GM12878 (cell line): Measurements from ENCODE around the gene SPINK14. TPM values are rescaled to one million over a fixed set of nuclear protein-coding genes. Genes with fewer than 3 reads are reported as not detected.

Source experiments
- ATAC-seq: fragments of 200-7000 bp; cut with Tn5 transposase; 3 replicates; pipeline ENCODE4 v1.9.1; 2020; ENCODE audit warnings: mild to moderate bottlenecking, moderate library complexity
- BruUV-seq: library from RNA; stranded (reverse); fragments of 400-500 nt; replicated peaks from 2 replicates; lab custom pipeline; 2021; lab: Mats Ljungman, UMichigan
- CTCF ChIA-PET: fragments of 300-600 bp; sonication (Branson Sonifier 250); formaldehyde crosslinking; extraction: SDS; loops from one replicate; lab custom pipeline; 2021; ENCODE audit warnings: inconsistent platforms; lab: Yijun Ruan, JAX
- POLR2A ChIA-PET: fragments of 350-600 bp; formaldehyde crosslinking; extraction: SDS; loops from one replicate; lab custom pipeline; 2021; ENCODE audit warnings: inconsistent platforms; lab: Charles Lee
- RAD21 ChIA-PET: fragments of 300-600 bp; sonication (Branson Sonifier 250); formaldehyde crosslinking; loops from one replicate; lab custom pipeline; 2023; ENCODE audit warnings: antibody characterized with exemption; ENCODE audit not compliant: unreplicated experiment; lab: Charles Lee
- SMC1A ChIA-PET: fragments of 300-600 bp; sonication (Branson Sonifier 250); formaldehyde crosslinking; loops from one replicate; lab custom pipeline; 2023; ENCODE audit not compliant: unreplicated experiment, uncharacterized antibody; lab: Charles Lee
- DNase-seq: peaks from one replicate; pipeline ENCODE4 v3.0.0-alpha.2; 2011; ENCODE audit warnings: low read depth, low spot score
- FAIRE-seq: peaks from 3 replicates; lab custom pipeline; 2011; peaks lifted over from hg19 to GRCh38; lab: Jason Lieb, UNC
- H2AFZ ChIP-seq: 2 replicates; pipeline ENCODE4 v1.6.0; 2011; ENCODE audit warnings: low read depth, low read length, control low read depth; ENCODE audit not compliant: control insufficient read depth
- H3K27ac ChIP-seq: 2 replicates; pipeline ENCODE4 v1.5.1; 2011; ENCODE audit warnings: control low read depth; ENCODE audit not compliant: control insufficient read depth, insufficient read depth
- H3K27me3 ChIP-seq, 2 experiments: replicated peaks in 1 of 2; 2 replicates each; pipeline versions ENCODE4 v1.6.0 to v1.6.1; 2011; ENCODE audit warnings: low read length in 1 of 2; ENCODE audit not compliant: control insufficient read depth in 2 of 2, insufficient read depth in 2 of 2
- H3K36me3 ChIP-seq, 2 experiments: 2 replicates each; pipeline ENCODE4 v1.5.1; 2011; ENCODE audit warnings: low read length in 1 of 2; ENCODE audit not compliant: control insufficient read depth in 2 of 2, insufficient read depth in 2 of 2
- H3K4me1 ChIP-seq: 2 replicates; pipeline ENCODE4 v1.6.1; 2011; ENCODE audit warnings: mild to moderate bottlenecking, low read length, moderate library complexity, mixed read lengths; ENCODE audit not compliant: control insufficient read depth, insufficient read depth
- H3K4me2 ChIP-seq: 2 replicates; pipeline ENCODE4 v1.6.0; 2011; ENCODE audit warnings: control low read depth; ENCODE audit not compliant: control insufficient read depth, insufficient read depth
- H3K4me3 ChIP-seq: fragments of 200-600 bp; sonication (generic); 2 replicates; pipeline ENCODE4 v1.5.1; 2016
- H3K79me2 ChIP-seq: 2 replicates; pipeline ENCODE4 v1.6.0; 2011; ENCODE audit warnings: low read length; ENCODE audit not compliant: control insufficient read depth, insufficient read depth
- H3K9ac ChIP-seq: 2 replicates; pipeline ENCODE4 v1.8.0; 2011; ENCODE audit warnings: low read length, control low read depth, mixed read lengths; ENCODE audit not compliant: control insufficient read depth, insufficient read depth
- H3K9me3 ChIP-seq: replicated peaks from 3 replicates; pipeline ENCODE4 v1.5.1; 2011; ENCODE audit warnings: mild to moderate bottlenecking, low read length; ENCODE audit not compliant: control insufficient read depth, insufficient read depth
- H4K20me1 ChIP-seq: 2 replicates; pipeline ENCODE4 v1.6.0; 2011; ENCODE audit not compliant: control insufficient read depth, insufficient read depth
- CREB1 ChIP-seq: IDR thresholded peaks from 2 replicates; pipeline ENCODE4 v1.6.1; 2012; ENCODE audit warnings: low read depth, mild to moderate bottlenecking, inconsistent platforms
- EZH2 ChIP-seq: IDR thresholded peaks from 2 replicates; pipeline ENCODE4 v1.6.1; 2012; ENCODE audit warnings: low read depth, mild to moderate bottlenecking, control low read depth, inconsistent platforms, low read length, borderline replicate concordance; ENCODE audit not compliant: control insufficient read depth
- IKZF1 ChIP-seq: fragments of 450-650 bp; conservative IDR thresholded peaks from 2 replicates; pipeline ENCODE4 v1.6.1; 2017; ENCODE audit warnings: antibody characterized with exemption, mild to moderate bottlenecking
- JUNB ChIP-seq: IDR thresholded peaks from 2 replicates; pipeline ENCODE4 v1.6.1; 2016; ENCODE audit warnings: antibody characterized with exemption, mild to moderate bottlenecking
- MXI1 ChIP-seq: fragments of 150-350 bp; IDR thresholded peaks from 2 replicates; pipeline ENCODE4 v1.6.1; 2011; ENCODE audit warnings: low read depth, mild to moderate bottlenecking, inconsistent platforms, low read length, improper control_type of control experiment
- MYB ChIP-seq: fragments of 150-350 bp; IDR thresholded peaks from 2 replicates; pipeline ENCODE4 v1.6.1; 2014; ENCODE audit warnings: mild to moderate bottlenecking, low read depth, low read length, borderline replicate concordance
- NFYB ChIP-seq: IDR thresholded peaks from 2 replicates; pipeline ENCODE4 v1.6.1; 2011; ENCODE audit warnings: low read depth, mild to moderate bottlenecking, low read length, improper control_type of control experiment, moderate library complexity; ENCODE audit not compliant: insufficient read depth
- PAX5 ChIP-seq: IDR thresholded peaks from 2 replicates; pipeline ENCODE4 v1.6.1; 2011; ENCODE audit warnings: low read depth, low read length, borderline replicate concordance
- SREBF2 ChIP-seq: IDR thresholded peaks from 2 replicates; pipeline ENCODE4 v1.6.1; 2012; ENCODE audit warnings: mild to moderate bottlenecking, low read length
- TCF12 ChIP-seq: IDR thresholded peaks from 2 replicates; pipeline ENCODE4 v1.6.1; 2011; ENCODE audit warnings: low read depth, mild to moderate bottlenecking, low read length
- WRNIP1 ChIP-seq: IDR thresholded peaks from 2 replicates; pipeline ENCODE4 v1.6.1; 2011; ENCODE audit warnings: low read depth, low read length, improper control_type of control experiment, borderline replicate concordance
- YBX1 ChIP-seq: fragments of 450-650 bp; IDR thresholded peaks from 2 replicates; pipeline ENCODE4 v1.6.1; 2016; ENCODE audit warnings: antibody characterized with exemption
- ZNF24 ChIP-seq: fragments of 450-650 bp; IDR thresholded peaks from 2 replicates; pipeline ENCODE4 v1.6.1; 2017; ENCODE audit warnings: antibody characterized with exemption, mild to moderate bottlenecking
- ZNF622 ChIP-seq: fragments of 450-650 bp; IDR thresholded peaks from 2 replicates; pipeline ENCODE4 v1.6.1; 2017; ENCODE audit warnings: mild to moderate bottlenecking, inconsistent platforms
- WGBS: methylation state at CpG from one replicate; pipeline ENCODE4 v1.1.6; 2016; ENCODE audit warnings: low lambda C conversion rate; ENCODE audit not compliant: insufficient replicate concordance, insufficient coverage; ENCODE audit errors: missing lambda C conversion rate; 5-methylcytosine and 5-hydroxymethylcytosine counted together
- in situ Hi-C: fragments of 300-500 bp; cut with MboI; formaldehyde crosslinking; loops from 9 replicates; pipeline ENCODE4 v1.14.3; 2018; ENCODE audit warnings: mixed read lengths
- intact Hi-C: fragments of 100-400 bp; cut with micrococcal nuclease; formaldehyde crosslinking; loops from one replicate; pipeline ENCODE4 v1.14.2; 2022; ENCODE audit not compliant: unreplicated experiment
- polyA plus RNA-seq, 11 experiments: library from polyadenylated mRNA; depleted of rRNA in 4 of 11; unstranded in 6 of 11; stranded (reverse) in 5 of 11; fragments of >200 nt; fragmentation: Nextera tagmentation in 4 of 11; fragmentation: Illumina TruSeq in 1 of 11; extraction: Ambion mirVana in 4 of 11; extraction: Trizol in 1 of 11; gene quantifications; 1 replicate in 1 of 11; 2 replicates in 10 of 11; pipeline versions ENCODE4 v1.2.1 to v1.2.3, GENCODE V29; 2011 to 2016; ENCODE audit warnings: inconsistent platforms in 2 of 11, missing spikeins in 2 of 11, low read depth in 1 of 11
- total RNA-seq, 4 experiments: library from RNA; depleted of rRNA in 3 of 4; stranded (reverse); fragments of >200 nt in 3 of 4; fragmentation: Illumina TruSeq in 1 of 4; extraction: Trizol in 1 of 4; gene quantifications; 2 replicates each; pipeline versions ENCODE4 v1.2.1 to v1.2.3, GENCODE V29; 2013 to 2021
- TF ChIP-seq, protein P1 (sequence below): IDR thresholded peaks from 2 replicates; pipeline ENCODE4 v1.6.1; 2012; ENCODE audit warnings: low read depth, low read length, improper control_type of control experiment
- TF ChIP-seq, protein P2 (sequence below): fragments of 450-650 bp; IDR thresholded peaks from 2 replicates; pipeline ENCODE4 v1.6.1; 2017; ENCODE audit warnings: mild to moderate bottlenecking, low read depth, inconsistent platforms; ENCODE audit not compliant: poor library complexity, severe bottlenecking
- TF ChIP-seq, protein P3 (sequence below): IDR thresholded peaks from 2 replicates; pipeline ENCODE4 v1.6.1; 2011; ENCODE audit warnings: low read depth, mild to moderate bottlenecking, low read length, moderate library complexity, borderline replicate concordance; ENCODE audit errors: extremely low read depth
- TF ChIP-seq, protein P4 (sequence below): IDR thresholded peaks from 2 replicates; pipeline ENCODE4 v1.6.1; 2011; ENCODE audit warnings: mild to moderate bottlenecking, low read depth, low read length, moderate library complexity; ENCODE audit not compliant: insufficient replicate concordance
- TF ChIP-seq, protein P5 (sequence below): fragments of 450-650 bp; IDR thresholded peaks from 2 replicates; pipeline ENCODE4 v1.6.1; 2017; ENCODE audit warnings: borderline replicate concordance

The SPINK14 gene
- total and polyA plus RNA-seq, 10 of the 15 experiments (the other 5 are each of a cell fraction or from before 2014, with no cell fraction given) = not detected

DNA sequence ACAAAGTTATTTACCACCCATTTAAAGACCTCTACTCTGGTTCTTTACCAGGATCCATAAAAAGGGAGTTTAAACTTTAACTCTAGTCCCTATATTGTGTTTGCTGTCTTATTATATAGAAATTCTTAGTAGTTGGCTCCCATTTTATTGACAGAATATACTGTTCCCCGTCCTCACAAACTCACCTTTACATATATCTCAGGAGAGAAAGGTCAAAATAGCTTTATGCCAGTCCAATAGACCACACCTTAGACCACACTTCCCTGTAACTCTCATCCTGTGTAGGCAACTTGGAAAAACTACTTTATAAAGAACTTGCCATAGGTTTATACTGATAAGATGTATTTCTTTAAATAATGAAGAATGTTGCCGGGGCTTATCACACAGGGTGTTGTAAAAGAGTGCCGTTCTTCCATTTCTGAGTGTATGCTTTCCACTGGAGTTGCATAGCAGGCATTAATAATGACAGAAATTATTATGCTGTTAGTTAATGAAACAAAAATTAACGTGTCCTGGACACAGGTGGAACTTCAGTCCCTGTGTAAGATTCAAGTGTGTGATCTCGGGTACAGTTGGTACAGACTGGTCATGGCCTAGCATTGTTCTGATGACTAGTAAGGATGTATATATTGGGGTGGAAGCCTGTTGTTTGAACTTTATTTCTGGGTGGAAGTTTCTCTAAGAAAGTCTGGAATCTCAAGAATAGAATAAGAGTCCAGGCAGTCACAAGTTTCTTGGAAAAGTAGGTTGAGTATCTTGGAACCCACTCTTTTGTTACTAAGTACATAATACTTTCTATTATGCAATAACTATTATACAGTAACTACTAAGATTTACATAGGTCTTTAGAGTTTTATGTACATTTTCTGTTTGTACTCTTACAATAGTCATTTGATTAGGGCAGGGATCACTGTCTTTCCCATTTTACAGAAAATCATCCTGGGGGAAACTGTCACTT lies 33.0 kb upstream of the SPINK14 start:
- ATAC-seq = no peak
- ChIA-PET SMC1A (no interaction called here), POLR2A (no interaction called here), RAD21 (no interaction called here), CTCF (no interaction called here)
- H3K27me3 ChIP-seq = no peaks in the 10 kb centered on the region
- in situ Hi-C loops = no loop called here
- no peak overlapping the region for H3K4me2 ChIP-seq
- no peak overlapping the region for H2AFZ ChIP-seq
- H3K9ac ChIP-seq = no peak overlapping the region
- no peak for TF ChIP-seq EZH2
- TF ChIP-seq, protein P1, sequence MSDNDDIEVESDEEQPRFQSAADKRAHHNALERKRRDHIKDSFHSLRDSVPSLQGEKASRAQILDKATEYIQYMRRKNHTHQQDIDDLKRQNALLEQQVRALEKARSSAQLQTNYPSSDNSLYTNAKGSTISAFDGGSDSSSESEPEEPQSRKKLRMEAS = no peak
- TF ChIP-seq ZNF24 = no peak
- TF ChIP-seq CREB1 = no peak
- no peak for TF ChIP-seq ZNF622
- TF ChIP-seq, protein P2, sequence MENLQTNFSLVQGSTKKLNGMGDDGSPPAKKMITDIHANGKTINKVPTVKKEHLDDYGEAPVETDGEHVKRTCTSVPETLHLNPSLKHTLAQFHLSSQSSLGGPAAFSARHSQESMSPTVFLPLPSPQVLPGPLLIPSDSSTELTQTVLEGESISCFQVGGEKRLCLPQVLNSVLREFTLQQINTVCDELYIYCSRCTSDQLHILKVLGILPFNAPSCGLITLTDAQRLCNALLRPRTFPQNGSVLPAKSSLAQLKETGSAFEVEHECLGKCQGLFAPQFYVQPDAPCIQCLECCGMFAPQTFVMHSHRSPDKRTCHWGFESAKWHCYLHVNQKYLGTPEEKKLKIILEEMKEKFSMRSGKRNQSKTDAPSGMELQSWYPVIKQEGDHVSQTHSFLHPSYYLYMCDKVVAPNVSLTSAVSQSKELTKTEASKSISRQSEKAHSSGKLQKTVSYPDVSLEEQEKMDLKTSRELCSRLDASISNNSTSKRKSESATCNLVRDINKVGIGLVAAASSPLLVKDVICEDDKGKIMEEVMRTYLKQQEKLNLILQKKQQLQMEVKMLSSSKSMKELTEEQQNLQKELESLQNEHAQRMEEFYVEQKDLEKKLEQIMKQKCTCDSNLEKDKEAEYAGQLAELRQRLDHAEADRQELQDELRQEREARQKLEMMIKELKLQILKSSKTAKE = no peak
- TF ChIP-seq, protein P3, sequence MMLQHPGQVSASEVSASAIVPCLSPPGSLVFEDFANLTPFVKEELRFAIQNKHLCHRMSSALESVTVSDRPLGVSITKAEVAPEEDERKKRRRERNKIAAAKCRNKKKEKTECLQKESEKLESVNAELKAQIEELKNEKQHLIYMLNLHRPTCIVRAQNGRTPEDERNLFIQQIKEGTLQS = no peak
- TF ChIP-seq MYB = no peak
- no peak for TF ChIP-seq WRNIP1
- TF ChIP-seq MXI1 = no peak
- TF ChIP-seq JUNB = no peak
- TF ChIP-seq PAX5 = no peak
- TF ChIP-seq, protein P4, sequence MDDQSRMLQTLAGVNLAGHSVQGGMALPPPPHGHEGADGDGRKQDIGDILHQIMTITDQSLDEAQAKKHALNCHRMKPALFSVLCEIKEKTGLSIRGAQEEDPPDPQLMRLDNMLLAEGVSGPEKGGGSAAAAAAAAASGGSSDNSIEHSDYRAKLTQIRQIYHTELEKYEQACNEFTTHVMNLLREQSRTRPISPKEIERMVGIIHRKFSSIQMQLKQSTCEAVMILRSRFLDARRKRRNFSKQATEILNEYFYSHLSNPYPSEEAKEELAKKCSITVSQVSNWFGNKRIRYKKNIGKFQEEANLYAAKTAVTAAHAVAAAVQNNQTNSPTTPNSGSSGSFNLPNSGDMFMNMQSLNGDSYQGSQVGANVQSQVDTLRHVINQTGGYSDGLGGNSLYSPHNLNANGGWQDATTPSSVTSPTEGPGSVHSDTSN = no peak
- TF ChIP-seq YBX1 = no peak
- TF ChIP-seq, protein P5, sequence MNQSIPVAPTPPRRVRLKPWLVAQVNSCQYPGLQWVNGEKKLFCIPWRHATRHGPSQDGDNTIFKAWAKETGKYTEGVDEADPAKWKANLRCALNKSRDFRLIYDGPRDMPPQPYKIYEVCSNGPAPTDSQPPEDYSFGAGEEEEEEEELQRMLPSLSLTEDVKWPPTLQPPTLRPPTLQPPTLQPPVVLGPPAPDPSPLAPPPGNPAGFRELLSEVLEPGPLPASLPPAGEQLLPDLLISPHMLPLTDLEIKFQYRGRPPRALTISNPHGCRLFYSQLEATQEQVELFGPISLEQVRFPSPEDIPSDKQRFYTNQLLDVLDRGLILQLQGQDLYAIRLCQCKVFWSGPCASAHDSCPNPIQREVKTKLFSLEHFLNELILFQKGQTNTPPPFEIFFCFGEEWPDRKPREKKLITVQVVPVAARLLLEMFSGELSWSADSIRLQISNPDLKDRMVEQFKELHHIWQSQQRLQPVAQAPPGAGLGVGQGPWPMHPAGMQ = no peak
- TF ChIP-seq IKZF1 = no peak
- TF ChIP-seq TCF12 = no peak
- no peak for TF ChIP-seq SREBF2
- no peak for TF ChIP-seq NFYB
- H3K4me1 ChIP-seq = no peaks in the 10 kb centered on the region
- H3K79me2 ChIP-seq = no peaks in the 10 kb centered on the region
- H3K36me3 ChIP-seq = no peaks in the 10 kb centered on the region
- no peaks in the 10 kb centered on the region for H4K20me1 ChIP-seq
- intact Hi-C loops = no loop called here
- H3K27ac ChIP-seq = no peak overlapping the region
- FAIRE-seq = no peak
- H3K4me3 ChIP-seq = no peak overlapping the region
- no TSS peak for BruUV-seq
- 26% methylated on average over 5 of the region's 5 CpGs for WGBS
- no peaks in the 10 kb centered on the region for H3K9me3 ChIP-seq
- DNase-seq = no peak
